AG09309 (cell line): ENCODE data around the gene KCTD14.

Source experiments
- DNase-seq: peaks from one replicate; pipeline ENCODE4 v3.0.0-alpha.2; 2010; ENCODE audit warnings: low read depth
- H3K4me3 ChIP-seq: 2 replicates; pipeline ENCODE4 v1.5.1; 2011; ENCODE audit warnings: mild to moderate bottlenecking, low read depth, low read length, moderate library complexity; ENCODE audit not compliant: control insufficient read depth
- CTCF ChIP-seq: IDR thresholded peaks from 2 replicates; pipeline ENCODE4 v1.5.1; 2011; ENCODE audit warnings: mild to moderate bottlenecking, low read depth, low read length, inconsistent platforms; ENCODE audit not compliant: insufficient read depth, control insufficient read depth; ENCODE audit errors: missing control alignments

Gene KCTD14

GRCh38 chr11:78039919-78040671 is 17.0 kb upstream of the KCTD14 start:
- no peak overlapping the region for H3K4me3 ChIP-seq

GRCh38 chr11:78039391-78039918 is 16.4 kb upstream of the KCTD14 start:
- no peak for DNase-seq
- H3K4me3 ChIP-seq, result no peak overlapping the region

More at GRCh38 chr11:78039919-78040671, 17.0 kb upstream of the KCTD14 start:
- DNase-seq, result peak; percentile 46
- no peak for TF ChIP-seq CTCF

GRCh38 chr11:78038697-78039313 is 15.7 kb upstream of the KCTD14 start:
- TF ChIP-seq CTCF, result no peak
- DNase-seq, result no peak
- no peak overlapping the region for H3K4me3 ChIP-seq

More at GRCh38 chr11:78039391-78039918, 16.4 kb upstream of the KCTD14 start:
- TF ChIP-seq CTCF, result no peak

- H3K4me3 ChIP-seq, result no peak overlapping the region
- no peak for TF ChIP-seq CTCF
- no peak for DNase-seq
Measured at GRCh38 chr11:78037825-78038620, 14.9 kb upstream of the KCTD14 start.

- TF ChIP-seq CTCF, result no peak
- no peak overlapping the region for H3K4me3 ChIP-seq
- no peak for DNase-seq
Measured at GRCh38 chr11:78037056-78037455, 14.0 kb upstream of the KCTD14 start.

GRCh38 chr11:78036313-78036712 is 13.2 kb upstream of the KCTD14 start:
- TF ChIP-seq CTCF, result no peak
- no peak overlapping the region for H3K4me3 ChIP-seq
- no peak for DNase-seq
